Panc1 (cell line): Measurements from ENCODE around the gene ZNF639. TPM values are rescaled to one million over a fixed set of nuclear protein-coding genes. Genes with fewer than 3 reads are reported as not detected.

ENCODE experiments used
- ATAC-seq: fragments of 200-7000 bp; cut with Tn5 transposase; 2 replicates; pipeline ENCODE4 v1.9.1; 2020; ENCODE audit warnings: mild to moderate bottlenecking, moderate library complexity
- BruUV-seq: library from RNA; stranded (reverse); fragments of 400-500 nt; replicated peaks from 2 replicates; lab custom pipeline; 2021; lab: Mats Ljungman, UMichigan
- CTCF ChIA-PET: fragments of 300-600 bp; sonication (Branson Sonifier 250); formaldehyde crosslinking; loops from one replicate; lab custom pipeline; 2022; ENCODE audit warnings: antibody characterized with exemption; lab: Charles Lee
- POLR2A ChIA-PET: fragments of 300-600 bp; sonication (Branson Sonifier 250); formaldehyde crosslinking; loops from one replicate; lab custom pipeline; 2022; ENCODE audit warnings: antibody characterized with exemption; lab: Charles Lee
- DNase-seq: peaks from one replicate; pipeline ENCODE4 v3.0.0-alpha.2; 2010; ENCODE audit warnings: low read depth, low spot score
- H3K27ac ChIP-seq: 2 replicates; pipeline ENCODE4 v1.5.1; 2011; ENCODE audit warnings: mild to moderate bottlenecking, low read length, inconsistent platforms
- H3K27me3 ChIP-seq: fragments of 200-500 bp; sonication (Bioruptor generic); 2 replicates; pipeline ENCODE4 v1.6.0; 2014; ENCODE audit warnings: low read length, inconsistent platforms; ENCODE audit not compliant: control insufficient read depth, insufficient read depth
- H3K36me3 ChIP-seq: fragments of 200-500 bp; sonication (Bioruptor generic); 2 replicates; pipeline ENCODE4 v1.5.1; 2014; ENCODE audit warnings: inconsistent platforms, mild to moderate bottlenecking, low read length, moderate library complexity; ENCODE audit not compliant: control insufficient read depth, insufficient read depth
- H3K4me1 ChIP-seq: 2 replicates; pipeline ENCODE4 v1.5.1; 2011; ENCODE audit warnings: inconsistent platforms, mild to moderate bottlenecking, low read length, moderate library complexity; ENCODE audit not compliant: control insufficient read depth, insufficient read depth
- H3K4me3 ChIP-seq, 2 experiments: 2 replicates each; pipeline ENCODE4 v1.5.1; 2011 to 2012; ENCODE audit warnings: low read depth in 2 of 2, low read length in 2 of 2, mild to moderate bottlenecking in 2 of 2, inconsistent platforms in 1 of 2, moderate library complexity in 1 of 2
- H3K9me3 ChIP-seq: fragments of 200-500 bp; sonication (Bioruptor generic); 2 replicates; pipeline ENCODE4 v1.5.1; 2014; ENCODE audit warnings: low read depth, mild to moderate bottlenecking, inconsistent platforms, low read length, moderate library complexity; ENCODE audit not compliant: control insufficient read depth, insufficient read depth
- CTCF ChIP-seq: fragments of 450-650 bp; IDR thresholded peaks from 2 replicates; pipeline ENCODE4 v1.5.1; 2017; ENCODE audit warnings: mild to moderate bottlenecking
- POLR2AphosphoS5 ChIP-seq: IDR thresholded peaks from 2 replicates; pipeline ENCODE4 v1.6.1; 2012; ENCODE audit warnings: mild to moderate bottlenecking, low read depth, low read length, moderate library complexity
- REST ChIP-seq, 2 experiments: IDR thresholded peaks; 2 replicates each; pipeline ENCODE4 v1.6.1; 2011 to 2012; ENCODE audit warnings: low read depth in 2 of 2, control low read depth in 1 of 2, low read length in 1 of 2, mild to moderate bottlenecking in 1 of 2, moderate library complexity in 1 of 2; ENCODE audit not compliant: insufficient read depth in 1 of 2
- SIN3A ChIP-seq: IDR thresholded peaks from 2 replicates; pipeline ENCODE4 v1.6.1; 2012; ENCODE audit warnings: low read depth, mild to moderate bottlenecking, low read length, moderate library complexity, borderline replicate concordance; ENCODE audit not compliant: insufficient read depth
- TCF7L2 ChIP-seq: IDR thresholded peaks from 2 replicates; pipeline ENCODE4 v1.6.1; 2011; ENCODE audit warnings: mild to moderate bottlenecking, low read depth, low read length, inconsistent platforms
- in situ Hi-C: cut with HindIII; loops from 2 replicates; pipeline ENCODE4 v1.10.0; 2016; ENCODE audit warnings: low sequenced_read_pairs, low pct_unique_long_range_greater_than_20kb
- intact Hi-C: fragments of 100-400 bp; cut with micrococcal nuclease; formaldehyde crosslinking; loops from one replicate; pipeline ENCODE4 v1.10.0; 2022; ENCODE audit not compliant: unreplicated experiment
- total RNA-seq: library from RNA; stranded (reverse); gene quantifications from one replicate; pipeline ENCODE4 v1.2.1, GENCODE V29; 2021; ENCODE audit not compliant: unreplicated experiment

The ZNF639 gene
- total RNA-seq, 1 experiment from 2014 or later: 56.1 TPM

- ChIA-PET POLR2A (interaction anchor here (0.5 kb wide), 1 partner anchor 11 kb away, joined by 6 read pairs; no protein-coding TSS in a partner anchor), CTCF (no interaction called here)
- no peak overlapping the region for H3K4me3 ChIP-seq
- DNase-seq: no peak
- BruUV-seq: no TSS peak
- no peaks in the 10 kb centered on the region; the same call in 1 of the 2 replicates for H3K27me3 ChIP-seq
- H3K36me3 ChIP-seq: no peaks in the 10 kb centered on the region
- in situ Hi-C loops: no loop called here
- no peaks in the 10 kb centered on the region for H3K9me3 ChIP-seq
- no peaks in the 10 kb centered on the region for H3K4me1 ChIP-seq
- intact Hi-C loops: no loop called here
- no peak overlapping the region for H3K27ac ChIP-seq
- TF ChIP-seq CTCF (no peak), TCF7L2 (no peak), SIN3A (no peak), REST (IDR thresholded peaks at IDR 0.05; ENCODE audit: insufficient read depth in 1 of 2, low read depth in 2 of 2, low read length in 1 of 2) (no peak), POLR2AphosphoS5 (no peak)
- no peak for ATAC-seq
These were observed 36.5 kb upstream of the ZNF639 start for GRCh38 chr3:179286331-179286730.

- TF ChIP-seq TCF7L2 (no peak), POLR2AphosphoS5 (no peak), REST (IDR thresholded peaks at IDR 0.05; ENCODE audit: insufficient read depth in 1 of 2, low read depth in 2 of 2, low read length in 1 of 2) (no peak), SIN3A (no peak), CTCF (no peak)
- Histone ChIP-seq H3K9me3 (no peaks in the 10 kb centered on the region), H3K4me3 (no peak overlapping the region), H3K36me3 (no peaks in the 10 kb centered on the region), H3K27me3 (no peaks in the 10 kb centered on the region; the same call in 1 of the 2 replicates), H3K27ac (no peak overlapping the region), H3K4me1 (no peaks in the 10 kb centered on the region)
- POLR2A ChIA-PET: interaction anchor here (0.5 kb wide), 1 partner anchor 857 kb away, joined by 3 read pairs; no protein-coding TSS in a partner anchor
- CTCF ChIA-PET: no interaction called here
- intact Hi-C loops (no loop called here), in situ Hi-C loops (no loop called here)
- DNase-seq (no peak), ATAC-seq (no peak)
- no TSS peak for BruUV-seq
These were observed 34.0 kb upstream of the ZNF639 start for GRCh38 chr3:179288845-179289244.
